Activated CD4-positive, alpha-beta T cell treated with anti-CD3 and anti-CD28 coated beads for 36 hours (primary cell): Measurements from ENCODE around the gene GALR2. TPM values are rescaled to one million over a fixed set of nuclear protein-coding genes. Genes with fewer than 3 reads are reported as not detected.

Source experiments
- ATAC-seq: fragments of 200-7000 bp; cut with Tn5 transposase; one replicate; pipeline ENCODE4 v1.10.0; 2021; ENCODE audit warnings: mild to moderate bottlenecking, moderate library complexity
- CTCF ChIA-PET: fragments of 350-600 bp; sonication (Branson Sonifier 250); formaldehyde crosslinking; loops from one replicate; lab custom pipeline; 2021; ENCODE audit warnings: antibody characterized with exemption; lab: Charles Lee
- POLR2A ChIA-PET: fragments of 350-600 bp; sonication (Branson Sonifier 250); formaldehyde crosslinking; loops from one replicate; lab custom pipeline; 2021; ENCODE audit warnings: antibody characterized with exemption, inconsistent platforms; lab: Charles Lee
- DNase-seq: peaks from one replicate; pipeline ENCODE4 v3.0.0-alpha.2; 2020
- H3K27ac Mint-ChIP-seq: one replicate; pipeline ENCODE4 v1.8.0; 2021; ENCODE audit warnings: mixed read lengths
- H3K27me3 Mint-ChIP-seq: one replicate; pipeline ENCODE4 v1.8.0; 2021; ENCODE audit warnings: mixed read lengths
- H3K36me3 Mint-ChIP-seq: one replicate; pipeline ENCODE4 v1.8.0; 2021; ENCODE audit warnings: low read depth, mixed read lengths
- H3K4me1 Mint-ChIP-seq: one replicate; pipeline ENCODE4 v1.8.0; 2021; ENCODE audit warnings: mixed read lengths
- H3K4me3 Mint-ChIP-seq: one replicate; pipeline ENCODE4 v1.8.0; 2021; ENCODE audit warnings: mild to moderate bottlenecking, moderate library complexity, mixed read lengths
- H3K9me3 Mint-ChIP-seq: one replicate; pipeline ENCODE4 v1.8.0; 2021; ENCODE audit warnings: low read depth, mixed read lengths
- intact Hi-C, 2 experiments: fragments of 100-400 bp; cut with DNase I in 1 of 2; cut with micrococcal nuclease in 1 of 2; formaldehyde crosslinking; loops; one replicate each; pipeline versions ENCODE4 v1.14.2 to v1.15.1; 2022 to 2024; cut with DNase I, micrococcal nuclease
- total RNA-seq, 2 experiments: library from RNA; stranded (reverse); gene quantifications; one replicate each; pipeline ENCODE4 v1.2.3, GENCODE V29; 2021

GALR2 gene
- total RNA-seq, 2 experiments from 2014 or later = 5.9 to 6.4 TPM

DNA sequence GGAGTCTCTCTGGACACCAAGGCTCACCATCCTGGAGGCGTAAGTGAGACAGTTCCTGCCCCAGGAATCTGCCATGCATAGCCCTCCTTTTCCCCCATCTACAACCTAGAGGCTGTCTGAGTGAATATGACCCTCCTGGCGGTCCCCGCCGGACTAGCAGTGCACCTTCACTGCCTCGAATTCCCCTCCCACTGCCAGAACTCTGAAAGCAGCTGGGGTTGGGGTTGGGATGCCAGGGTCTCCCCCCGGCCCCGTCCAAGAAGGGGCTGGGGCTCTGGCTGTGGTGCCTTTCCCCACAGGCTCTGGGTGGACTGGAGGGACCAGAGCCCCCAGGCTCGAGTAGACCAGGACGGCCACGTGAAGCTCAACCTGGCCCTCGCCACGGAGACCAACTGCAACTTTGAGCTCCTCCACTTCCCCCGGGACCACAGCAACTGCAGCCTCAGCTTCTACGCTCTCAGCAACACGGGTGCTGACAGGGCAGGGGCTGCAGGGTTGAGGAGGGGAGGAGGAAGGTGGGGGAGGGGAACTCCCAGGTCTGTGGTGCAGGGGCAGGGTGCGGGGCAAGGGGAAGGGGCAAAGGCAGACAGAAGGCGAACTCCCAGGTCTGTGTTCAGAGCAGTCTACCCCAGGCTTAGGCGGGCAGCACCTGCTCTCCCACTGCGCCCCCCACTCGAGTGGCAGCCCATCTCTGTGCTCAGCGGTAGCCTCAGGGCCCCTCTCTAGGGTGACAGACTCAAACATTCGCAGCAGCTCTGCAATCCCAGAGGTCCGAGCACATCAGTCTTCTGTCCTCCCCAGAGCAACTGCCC lies 5.6 kb downstream of the GALR2 start:
- DNase-seq = peak; percentile 31
- Mint-ChIP-seq H3K27ac (no peak overlapping the region), H3K9me3 (no peaks in the 10 kb centered on the region), H3K27me3 (peaks cover 31% of the 10 kb centered on the region), H3K36me3 (peaks cover 3% of the 10 kb centered on the region), H3K4me1 (peaks cover 37% of the 10 kb centered on the region), H3K4me3 (no peak overlapping the region)
- ChIA-PET CTCF (interaction anchor here (0.6 to 1.3 kb wide), 7 partner anchors 9 to 329 kb away, joined by 3 to 6 read pairs (median 4); no protein-coding TSS in a partner anchor), POLR2A (interaction anchor here (0.8 to 1.0 kb wide), 2 partner anchors 24 to 100 kb away, joined by 3 to 4 read pairs; no protein-coding TSS in a partner anchor)
- peak; percentile 18 for ATAC-seq
- intact Hi-C loops = loop anchor here in 1 of 2 experiments (5.0 kb wide), 1 partner anchor 68 kb away; no protein-coding TSS in a partner anchor

DNA sequence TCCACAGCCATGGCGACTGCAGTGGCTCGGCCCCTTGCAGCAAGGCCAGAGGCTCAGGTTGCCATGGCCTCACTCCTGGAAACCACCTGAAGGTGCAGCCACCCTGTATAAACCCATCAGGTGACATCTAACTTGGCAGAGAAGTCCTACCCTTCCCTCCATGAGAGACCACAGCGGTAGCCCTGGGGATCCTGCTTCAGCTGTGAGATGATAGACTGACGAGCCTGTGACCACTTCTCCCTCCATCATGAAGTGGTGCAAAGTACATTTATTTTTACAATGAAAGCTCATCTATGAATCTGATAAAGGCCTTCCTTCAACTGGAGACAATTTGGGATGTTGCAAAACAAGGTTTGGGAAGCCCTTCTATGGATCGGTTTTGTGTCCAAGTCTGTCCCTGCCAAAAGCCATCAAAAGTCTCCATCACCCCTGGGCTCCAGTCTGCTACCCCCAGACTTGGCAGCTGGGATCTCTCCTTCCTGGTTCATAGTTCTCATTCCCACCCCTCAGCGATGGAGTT lies 6.2 kb downstream of the GALR2 start:
- peaks cover 31% of the 10 kb centered on the region for H3K4me1 Mint-ChIP-seq
- intact Hi-C loops = no loop called here
- no peak overlapping the region for H3K27ac Mint-ChIP-seq
- H3K9me3 Mint-ChIP-seq = no peaks in the 10 kb centered on the region
- peaks cover 3% of the 10 kb centered on the region for H3K36me3 Mint-ChIP-seq
- ChIA-PET POLR2A (interaction anchor here (0.8 to 1.0 kb wide), 2 partner anchors 24 to 99 kb away, joined by 3 to 4 read pairs; no protein-coding TSS in a partner anchor), CTCF (interaction anchor here (0.6 to 1.3 kb wide), 5 partner anchors 9 to 328 kb away, joined by 3 to 4 read pairs (median 3); no protein-coding TSS in a partner anchor)
- ATAC-seq = no peak
- no peak for DNase-seq
- H3K4me3 Mint-ChIP-seq = no peak overlapping the region
- peaks cover 25% of the 10 kb centered on the region for H3K27me3 Mint-ChIP-seq

DNA sequence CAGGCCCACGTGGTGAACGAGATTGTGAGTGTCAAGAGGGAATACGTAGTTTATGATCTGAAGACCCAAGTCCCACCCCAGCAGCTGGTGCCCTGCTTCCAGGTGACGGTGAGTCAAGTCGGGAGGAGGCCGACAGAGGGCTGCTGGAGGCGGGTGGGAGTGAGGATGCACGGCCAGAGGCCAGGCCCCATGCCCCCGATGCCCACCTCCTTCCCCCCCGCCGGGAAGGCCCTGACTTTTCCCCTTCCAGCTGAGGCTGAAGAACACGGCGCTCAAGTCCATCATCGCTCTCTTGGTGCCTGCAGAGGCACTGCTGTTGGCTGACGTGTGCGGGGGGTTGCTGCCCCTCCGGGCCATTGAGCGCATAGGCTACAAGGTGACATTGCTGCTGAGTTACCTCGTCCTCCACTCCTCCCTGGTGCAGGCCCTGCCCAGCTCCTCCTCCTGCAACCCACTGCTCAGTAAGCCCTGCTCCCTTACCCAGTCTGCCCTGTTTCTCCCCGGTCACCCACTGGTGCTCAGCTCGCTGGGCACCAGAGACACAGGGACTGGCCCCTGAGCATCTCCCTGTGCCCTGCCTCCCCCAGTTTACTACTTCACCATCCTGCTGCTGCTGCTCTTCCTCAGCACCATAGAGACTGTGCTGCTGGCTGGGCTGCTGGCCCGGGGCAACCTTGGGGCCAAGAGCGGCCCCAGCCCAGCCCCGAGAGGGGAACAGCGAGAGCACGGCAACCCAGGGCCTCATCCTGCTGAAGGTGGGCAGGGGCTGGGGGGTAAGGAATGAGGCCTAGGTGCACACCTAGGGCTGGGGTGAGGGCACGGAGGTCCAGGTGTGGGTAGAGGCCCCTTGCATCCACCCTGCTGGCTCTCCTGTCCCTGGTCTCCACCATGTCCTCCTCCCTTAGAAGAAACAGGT lies 7.0 kb downstream of the GALR2 start:
- Mint-ChIP-seq H3K4me1 (peaks cover 25% of the 10 kb centered on the region), H3K36me3 (peaks cover 3% of the 10 kb centered on the region), H3K27ac (no peak overlapping the region), H3K9me3 (no peaks in the 10 kb centered on the region), H3K27me3 (peaks cover 18% of the 10 kb centered on the region), H3K4me3 (no peak overlapping the region)
- no peak for ATAC-seq
- POLR2A ChIA-PET = no interaction called here
- CTCF ChIA-PET = interaction anchor here (1.3 kb wide), 1 partner anchor 14 kb away, joined by 4 read pairs; no protein-coding TSS in a partner anchor
- intact Hi-C loops = no loop called here
- DNase-seq = no peak

DNA sequence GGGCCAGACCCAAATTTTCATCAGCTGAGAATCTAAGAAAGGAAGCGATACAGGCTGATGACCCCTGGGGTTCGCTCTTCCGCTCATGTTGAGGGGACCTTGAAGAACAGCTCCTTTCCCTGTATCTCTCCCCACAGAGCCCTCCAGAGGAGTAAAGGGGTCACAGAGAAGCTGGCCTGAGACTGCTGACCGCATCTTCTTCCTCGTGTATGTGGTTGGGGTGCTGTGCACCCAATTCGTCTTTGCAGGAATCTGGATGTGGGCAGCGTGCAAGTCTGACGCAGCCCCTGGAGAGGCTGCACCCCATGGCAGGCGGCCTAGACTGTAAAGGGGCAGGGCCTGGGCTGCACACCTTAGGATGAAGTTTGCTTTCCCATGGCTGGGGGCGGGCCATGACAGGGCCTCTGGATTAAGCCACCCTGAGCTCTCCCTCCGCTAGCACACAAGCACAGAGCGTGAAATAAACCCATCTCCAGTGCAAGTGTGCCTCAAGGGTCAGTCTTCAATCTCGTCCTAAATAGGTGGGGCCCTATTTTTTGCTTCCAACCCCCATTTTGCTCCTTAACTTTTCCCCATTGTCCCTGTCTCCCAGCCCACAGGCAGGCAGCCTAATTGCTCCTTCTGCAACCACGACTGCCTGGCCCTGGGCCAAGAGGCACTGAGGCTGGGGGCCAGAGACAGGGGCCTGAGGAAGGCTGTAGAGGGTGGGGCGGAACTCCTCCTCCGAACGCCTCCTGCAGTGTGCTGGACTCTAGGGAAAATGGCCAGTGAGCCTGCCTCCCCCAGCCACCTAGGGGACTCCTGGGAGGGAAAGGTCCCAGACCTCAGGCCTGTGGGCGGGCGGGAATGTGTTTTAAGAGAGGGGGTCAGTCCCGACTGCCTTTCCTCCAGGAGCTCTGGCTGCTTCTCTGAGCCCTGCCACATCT lies 8.0 kb downstream of the GALR2 start:
- Mint-ChIP-seq H3K4me1 (peaks cover 18% of the 10 kb centered on the region), H3K9me3 (no peaks in the 10 kb centered on the region), H3K27me3 (peaks cover 9% of the 10 kb centered on the region), H3K27ac (no peak overlapping the region), H3K36me3 (peaks cover 3% of the 10 kb centered on the region), H3K4me3 (no peak overlapping the region)
- intact Hi-C loops = no loop called here
- DNase-seq (no peak), ATAC-seq (no peak)
- CTCF ChIA-PET = interaction anchor here (0.6 kb wide), 1 partner anchor 63 kb away, joined by 3 read pairs; no protein-coding TSS in a partner anchor
- POLR2A ChIA-PET = no interaction called here

DNA sequence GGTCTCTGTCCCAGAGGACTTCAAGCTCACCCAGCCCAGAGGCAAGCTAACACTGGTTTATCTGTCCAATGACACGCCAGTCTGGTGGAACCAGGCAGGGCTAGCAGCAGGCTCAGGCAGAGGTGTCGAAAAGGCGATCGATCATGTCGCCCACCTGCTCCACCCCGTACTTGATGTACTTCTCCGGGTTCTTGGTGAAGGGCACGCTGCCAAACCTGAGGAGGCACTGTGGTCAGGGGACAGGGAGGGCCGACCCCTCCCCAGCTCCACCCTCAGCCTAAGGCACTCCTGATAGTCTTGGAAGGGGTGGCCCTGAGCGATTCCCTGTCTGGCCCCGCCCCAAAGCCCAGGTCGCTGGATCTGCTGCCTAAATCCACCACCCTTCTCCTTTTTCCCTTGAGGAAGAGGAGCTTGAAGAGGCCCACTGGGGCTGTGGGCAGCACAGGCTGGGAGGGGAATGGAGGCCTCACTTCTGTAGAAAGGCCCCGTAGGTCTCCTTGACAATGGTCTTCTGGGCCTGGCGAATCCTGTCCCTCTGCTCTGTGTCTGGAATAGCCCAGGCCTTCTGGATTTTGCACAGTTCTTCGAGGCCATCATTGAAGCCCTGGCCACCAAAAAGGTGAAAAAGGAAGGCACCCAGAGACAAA lies 9.1 kb downstream of the GALR2 start:
- Mint-ChIP-seq H3K27me3 (peaks cover 2% of the 10 kb centered on the region), H3K4me1 (peaks cover 14% of the 10 kb centered on the region), H3K27ac (no peak overlapping the region), H3K36me3 (peaks cover 5% of the 10 kb centered on the region), H3K4me3 (no peak overlapping the region), H3K9me3 (no peaks in the 10 kb centered on the region)
- DNase-seq (no peak), ATAC-seq (no peak)
- intact Hi-C loops = no loop called here
- POLR2A ChIA-PET = no interaction called here
- CTCF ChIA-PET = interaction anchor here (0.6 to 1.0 kb wide), 2 partner anchors 21 to 69 kb away, joined by 3 read pairs; no protein-coding TSS in a partner anchor

DNA sequence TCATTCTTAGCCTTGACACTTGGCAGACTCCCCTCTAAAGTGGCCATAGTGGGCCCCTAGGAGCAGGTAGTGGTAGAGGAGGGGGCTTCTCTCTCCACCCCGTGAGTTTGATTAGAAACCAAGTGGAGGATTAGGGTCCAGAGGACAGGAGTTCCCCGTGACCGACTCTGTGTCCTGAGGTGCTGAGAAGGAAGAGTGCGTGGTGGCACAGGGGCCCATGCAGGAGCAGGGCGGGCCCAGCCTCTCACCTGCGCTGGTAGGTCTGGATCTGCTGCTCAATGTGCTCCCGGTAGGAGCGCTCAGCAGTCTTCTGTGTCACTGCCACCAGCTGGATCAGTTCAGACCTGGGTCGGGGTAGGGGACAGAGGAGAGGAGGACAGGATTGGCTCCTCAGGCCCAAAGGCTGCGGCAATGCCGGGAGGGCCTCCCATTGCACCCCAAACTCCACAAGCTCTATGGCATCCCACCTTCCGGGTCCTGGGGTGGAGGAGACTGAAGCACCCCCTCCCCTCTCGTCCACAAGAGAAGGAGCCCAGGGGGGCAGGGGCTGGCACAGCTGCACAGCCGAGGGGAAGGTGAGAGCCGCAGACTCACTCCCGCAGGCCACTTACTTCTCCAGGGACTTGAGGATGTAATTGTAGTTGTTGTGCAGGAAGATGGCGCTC lies 10.6 kb downstream of the GALR2 start:
- DNase-seq = no peak
- H3K4me3 Mint-ChIP-seq = no peak overlapping the region
- no peak for ATAC-seq
- POLR2A ChIA-PET = no interaction called here
- peaks cover 7% of the 10 kb centered on the region for H3K36me3 Mint-ChIP-seq
- CTCF ChIA-PET = interaction anchor here (1.0 kb wide), 1 partner anchor 71 kb away, joined by 3 read pairs; no protein-coding TSS in a partner anchor
- intact Hi-C loops = no loop called here
- H3K4me1 Mint-ChIP-seq = no peaks in the 10 kb centered on the region
- H3K27ac Mint-ChIP-seq = no peak overlapping the region
- H3K27me3 Mint-ChIP-seq = no peaks in the 10 kb centered on the region
- H3K9me3 Mint-ChIP-seq = no peaks in the 10 kb centered on the region

DNA sequence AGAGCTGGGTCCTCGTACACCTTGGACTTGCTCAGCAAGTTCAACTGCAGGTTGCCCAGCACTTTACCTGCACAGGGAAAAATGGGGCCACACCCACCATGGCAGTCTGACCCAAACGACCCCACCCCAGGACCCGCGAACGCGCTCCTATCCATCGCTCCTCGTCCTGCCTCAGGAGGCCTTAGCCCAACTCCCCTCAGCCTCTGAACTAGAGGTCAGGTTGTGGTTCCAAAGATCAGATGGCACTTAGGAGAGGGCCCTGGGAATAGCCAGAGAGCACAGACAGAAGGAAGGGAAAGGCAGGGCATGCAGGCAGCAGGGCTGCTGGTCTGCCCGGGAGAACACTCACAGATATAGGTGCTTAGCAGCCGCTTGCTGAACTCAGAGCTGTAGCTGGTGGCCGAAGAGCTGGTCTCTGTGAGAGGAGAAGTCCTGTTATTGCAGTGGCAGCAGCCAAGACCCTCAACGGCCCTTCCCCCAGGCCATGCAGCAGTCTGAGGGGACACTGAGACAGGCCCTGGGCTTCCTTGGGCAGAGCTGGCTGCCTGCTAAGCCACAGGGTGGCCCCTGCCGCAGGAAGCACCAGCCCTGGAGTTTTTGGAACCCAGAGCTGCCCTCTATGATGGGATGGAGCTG lies 11.3 kb downstream of the GALR2 start:
- POLR2A ChIA-PET = no interaction called here
- Mint-ChIP-seq H3K4me1 (no peaks in the 10 kb centered on the region), H3K36me3 (peaks cover 7% of the 10 kb centered on the region), H3K27me3 (no peaks in the 10 kb centered on the region), H3K9me3 (no peaks in the 10 kb centered on the region), H3K27ac (no peak overlapping the region), H3K4me3 (no peak overlapping the region)
- intact Hi-C loops = no loop called here
- CTCF ChIA-PET = interaction anchor here (0.6 to 0.7 kb wide), 4 partner anchors 8 to 782 kb away, joined by 3 to 5 read pairs (median 3); no protein-coding TSS in a partner anchor
- DNase-seq (no peak), ATAC-seq (no peak)

DNA sequence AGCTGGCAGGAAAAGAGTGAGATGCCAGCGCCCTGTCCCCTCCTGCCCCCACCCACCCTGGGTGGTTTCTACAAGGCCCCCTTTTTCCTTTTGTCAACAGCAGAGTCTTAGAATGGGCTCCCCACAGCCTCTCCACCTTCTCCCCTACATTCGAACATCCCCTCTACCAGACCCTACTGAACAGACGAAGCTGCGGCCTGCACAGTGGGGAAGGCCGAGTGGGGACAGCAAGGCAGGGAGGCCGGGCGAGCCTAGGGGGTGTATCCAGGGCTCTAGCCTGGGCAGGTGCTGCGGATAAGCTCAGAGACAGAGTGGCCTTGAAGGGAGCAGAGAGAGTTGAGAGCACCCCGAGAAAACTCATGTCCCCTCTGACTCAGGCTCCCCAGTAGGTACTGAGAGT lies 11.8 kb downstream of the GALR2 start:
- Mint-ChIP-seq H3K27me3 (no peaks in the 10 kb centered on the region), H3K27ac (no peak overlapping the region), H3K4me3 (no peak overlapping the region), H3K36me3 (peaks cover 7% of the 10 kb centered on the region), H3K9me3 (no peaks in the 10 kb centered on the region), H3K4me1 (no peaks in the 10 kb centered on the region)
- ATAC-seq (no peak), DNase-seq (no peak)
- ChIA-PET POLR2A (interaction anchor here (0.6 kb wide), 1 partner anchor 9 kb away, joined by 7 read pairs; no protein-coding TSS in a partner anchor), CTCF (interaction anchor here (0.6 to 0.7 kb wide), 5 partner anchors 8 to 781 kb away, joined by 3 to 5 read pairs (median 3); no protein-coding TSS in a partner anchor)
- intact Hi-C loops = no loop called here

DNA sequence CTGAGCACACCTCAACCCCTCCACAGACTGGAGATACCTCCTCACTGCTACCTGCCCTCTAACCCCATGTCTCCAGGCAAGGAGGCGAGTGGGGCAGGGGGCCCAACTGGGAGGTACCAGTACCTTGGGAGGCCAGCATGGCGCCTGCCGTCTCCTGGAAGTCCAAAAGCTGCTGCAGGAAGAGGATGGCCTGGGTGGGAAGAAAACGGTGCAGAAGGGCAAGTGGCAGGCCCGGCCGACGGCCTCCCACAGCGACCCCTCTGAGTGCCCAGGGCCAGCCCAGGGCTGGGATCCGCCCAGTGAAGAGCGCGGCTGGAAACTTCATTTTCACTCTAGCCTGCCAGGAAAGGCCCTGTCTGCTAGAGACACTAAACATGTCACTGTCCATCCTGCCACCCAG lies 12.9 kb downstream of the GALR2 start:
- no peak overlapping the region for H3K27ac Mint-ChIP-seq
- ChIA-PET CTCF (no interaction called here), POLR2A (no interaction called here)
- ATAC-seq = no peak
- H3K27me3 Mint-ChIP-seq = no peaks in the 10 kb centered on the region
- no peak overlapping the region for H3K4me3 Mint-ChIP-seq
- peaks cover 14% of the 10 kb centered on the region for H3K36me3 Mint-ChIP-seq
- no peaks in the 10 kb centered on the region for H3K9me3 Mint-ChIP-seq
- intact Hi-C loops = no loop called here
- H3K4me1 Mint-ChIP-seq = no peaks in the 10 kb centered on the region
- DNase-seq = no peak
